ENCODE results near the gene LRFN2.

The LRFN2 gene

GRCh38 chr6:40585651-40586269, 1.4 kb downstream of the LRFN2 start:
- DNase-seq: no peak

GRCh38 chr6:40585223-40585622, 1.9 kb downstream of the LRFN2 start:
- DNase-seq: no peak

GRCh38 chr6:40584741-40585140, 2.4 kb downstream of the LRFN2 start:
- no peak for DNase-seq

- no peak for DNase-seq
Measured at GRCh38 chr6:40583709-40584108, 3.5 kb downstream of the LRFN2 start.

- DNase-seq: no peak
Measured at GRCh38 chr6:40582892-40583291, 4.3 kb downstream of the LRFN2 start.

GRCh38 chr6:40579101-40579500, 8.1 kb downstream of the LRFN2 start:
- no peak for DNase-seq

GRCh38 chr6:40577672-40578071, 9.5 kb downstream of the LRFN2 start:
- DNase-seq: no peak

GRCh38 chr6:40573221-40573620, 13.9 kb downstream of the LRFN2 start:
- no peak for DNase-seq

GRCh38 chr6:40569162-40569910, 17.8 kb downstream of the LRFN2 start:
- DNase-seq: no peak

GRCh38 chr6:40568062-40568708, 19.0 kb downstream of the LRFN2 start:
- no peak for DNase-seq

GRCh38 chr6:40563111-40563510, 24.1 kb downstream of the LRFN2 start:
- DNase-seq: no peak

- no peak for DNase-seq
Measured at GRCh38 chr6:40559056-40559455, 28.1 kb downstream of the LRFN2 start.

GRCh38 chr6:40558102-40558501, 29.1 kb downstream of the LRFN2 start:
- no peak for DNase-seq

GRCh38 chr6:40556881-40557280, 30.3 kb downstream of the LRFN2 start:
- no peak for DNase-seq

GRCh38 chr6:40556023-40556422, 31.1 kb downstream of the LRFN2 start:
- DNase-seq: no peak

GRCh38 chr6:40555092-40555491, 32.1 kb downstream of the LRFN2 start:
- no peak for DNase-seq

- no peak for DNase-seq
Measured at GRCh38 chr6:40552941-40553340, 34.2 kb downstream of the LRFN2 start.

GRCh38 chr6:40551966-40552505, 35.1 kb downstream of the LRFN2 start:
- no peak for DNase-seq

GRCh38 chr6:40550202-40551101, 36.7 kb downstream of the LRFN2 start:
- peak; percentile 51 for DNase-seq

GRCh38 chr6:40545954-40546353, 41.2 kb downstream of the LRFN2 start:
- no peak for DNase-seq

GRCh38 chr6:40543776-40544175, 43.4 kb downstream of the LRFN2 start:
- DNase-seq: no peak

GRCh38 chr6:40543146-40543545, 44.0 kb downstream of the LRFN2 start:
- DNase-seq: no peak
